HCT116 (cell line): ENCODE data around the gene PHF21A. TPM values are rescaled to one million over a fixed set of nuclear protein-coding genes. Genes with fewer than 3 reads are reported as not detected.

Source experiments
- ATAC-seq: fragments of 200-7000 bp; cut with Tn5 transposase; 2 replicates; pipeline ENCODE4 v1.9.1; 2020; ENCODE audit warnings: mild to moderate bottlenecking, moderate library complexity
- BruUV-seq: library from RNA; stranded (reverse); fragments of 400-500 nt; replicated peaks from 2 replicates; lab custom pipeline; 2021; lab: Mats Ljungman, UMichigan
- CTCF ChIA-PET: fragments of 300-600 bp; sonication (Branson Sonifier 250); formaldehyde crosslinking; loops from one replicate; lab custom pipeline; 2021; ENCODE audit warnings: antibody characterized with exemption; lab: Charles Lee
- POLR2A ChIA-PET: fragments of 300-600, 350-600 bp; sonication (Branson Sonifier 250); formaldehyde crosslinking; loops from one replicate; lab custom pipeline; 2021; ENCODE audit warnings: antibody characterized with exemption; lab: Charles Lee
- RAD21 ChIA-PET, 2 experiments: fragments of 300-600 bp; sonication (Branson Sonifier 250); formaldehyde crosslinking; loops; one replicate each; lab custom pipeline; 2023; ENCODE audit warnings: low total read pairs in 2 of 2; ENCODE audit not compliant: uncharacterized antibody in 2 of 2, unreplicated experiment in 2 of 2, low non-redundant PET in 1 of 2; lab: Charles Lee
- DNase-seq: peaks from one replicate; pipeline ENCODE4 v3.0.0-alpha.2; 2010; ENCODE audit warnings: low read depth, low spot score
- H2AFZ ChIP-seq: fragments of 200-600 bp; shearing (Covaris generic), sonication (generic); 2 replicates; pipeline ENCODE4 v1.6.1; 2017; ENCODE audit warnings: low read depth, mixed run types, mixed read lengths, antibody characterized with exemption, low read length; ENCODE audit not compliant: poor library complexity, severe bottlenecking
- H3K27ac ChIP-seq: 2 replicates; pipeline ENCODE4 v1.5.1; 2012; ENCODE audit warnings: low read depth, low read length
- H3K27me3 ChIP-seq: fragments of 200-600 bp; sonication (generic); 2 replicates; pipeline ENCODE4 v1.6.1; 2016; ENCODE audit warnings: mixed run types, low read length, mixed read lengths; ENCODE audit not compliant: insufficient read depth
- H3K36me3 ChIP-seq, 2 experiments: fragments of 200-500 bp in 1 of 2; fragments of 200-600 bp in 1 of 2; sonication (Bioruptor generic) in 1 of 2; sonication (generic) in 1 of 2; 2 replicates each; pipeline versions ENCODE4 v1.5.1 to v1.6.1; 2014 to 2016; ENCODE audit warnings: low read length in 2 of 2, inconsistent platforms in 1 of 2, mixed read lengths in 1 of 2, mixed run types in 1 of 2; ENCODE audit not compliant: insufficient read depth in 2 of 2, control insufficient read depth in 1 of 2
- H3K4me1 ChIP-seq, 2 experiments: fragments of 200-600 bp in 1 of 2; sonication (generic) in 1 of 2; 2 replicates each; pipeline versions ENCODE4 v1.5.1 to v1.6.1; 2012 to 2017; ENCODE audit warnings: low read length in 2 of 2, inconsistent platforms in 1 of 2, mild to moderate bottlenecking in 1 of 2, mixed read lengths in 1 of 2, mixed run types in 1 of 2, moderate library complexity in 1 of 2; ENCODE audit not compliant: insufficient read depth in 2 of 2, control insufficient read depth in 1 of 2
- H3K4me2 ChIP-seq: fragments of 200-600 bp; sonication (generic); 2 replicates; pipeline ENCODE4 v1.6.1; 2017; ENCODE audit warnings: mixed run types, low read length, mixed read lengths
- H3K4me3 ChIP-seq, 2 experiments: fragments of 200-600 bp in 1 of 2; sonication (generic) in 1 of 2; replicated peaks in 1 of 2; 2 replicates each; pipeline ENCODE4 v1.5.1; 2011 to 2016; ENCODE audit warnings: low read length in 2 of 2, control low read depth in 1 of 2, low read depth in 1 of 2, mild to moderate bottlenecking in 1 of 2, mixed read lengths in 1 of 2, mixed run types in 1 of 2
- H3K79me2 ChIP-seq: fragments of 200-600 bp; sonication (generic); 2 replicates; pipeline ENCODE4 v1.6.1; 2017; ENCODE audit warnings: mild to moderate bottlenecking, mixed run types, low read length, moderate library complexity, mixed read lengths; ENCODE audit not compliant: insufficient read depth
- H3K9ac ChIP-seq: fragments of 200-600 bp; sonication (generic); 2 replicates; pipeline ENCODE4 v1.6.1; 2016; ENCODE audit warnings: low read length, mixed read lengths
- H3K9me2 ChIP-seq: fragments of 200-600 bp; sonication (generic), shearing (Covaris generic); 2 replicates; pipeline ENCODE4 v1.6.1; 2017; ENCODE audit warnings: mixed run types, mild to moderate bottlenecking, moderate library complexity; ENCODE audit not compliant: insufficient read depth
- H3K9me3 ChIP-seq, 2 experiments: fragments of 200-500 bp in 1 of 2; fragments of 200-600 bp in 1 of 2; sonication (Bioruptor generic) in 1 of 2; sonication (generic) in 1 of 2; 2 replicates each; pipeline ENCODE4 v1.6.1; 2014 to 2017; ENCODE audit warnings: low read length in 2 of 2, mixed read lengths in 2 of 2, inconsistent platforms in 1 of 2, low read depth in 1 of 2, mild to moderate bottlenecking in 1 of 2, mixed run types in 1 of 2, moderate library complexity in 1 of 2; ENCODE audit not compliant: control insufficient read depth in 1 of 2, insufficient read depth in 1 of 2
- H4K20me1 ChIP-seq: fragments of 200-600 bp; sonication (generic), shearing (Covaris generic); 2 replicates; pipeline ENCODE4 v1.6.1; 2017; ENCODE audit warnings: mixed run types, mild to moderate bottlenecking, moderate library complexity; ENCODE audit not compliant: insufficient read depth
- ATF3 ChIP-seq: IDR thresholded peaks from 2 replicates; pipeline ENCODE4 v1.6.1; 2012
- CBX3 ChIP-seq: IDR thresholded peaks from 2 replicates; pipeline ENCODE4 v1.6.1; 2012; ENCODE audit warnings: low read depth
- CEBPB ChIP-seq: IDR thresholded peaks from 2 replicates; pipeline ENCODE4 v1.6.1; 2012; ENCODE audit warnings: low read depth
- EGR1 ChIP-seq: IDR thresholded peaks from 2 replicates; pipeline ENCODE4 v1.6.1; 2012; ENCODE audit warnings: low read depth
- ELF1 ChIP-seq: IDR thresholded peaks from 2 replicates; pipeline ENCODE4 v1.6.1; 2012; ENCODE audit warnings: low read depth, borderline replicate concordance
- EZH2 ChIP-seq: fragments of 200-600 bp; sonication (generic); IDR thresholded peaks from 2 replicates; pipeline ENCODE4 v1.6.1; 2017; ENCODE audit warnings: antibody characterized with exemption, mixed run types
- EZH2phosphoT487 ChIP-seq: fragments of 200-600 bp; IDR thresholded peaks from 2 replicates; pipeline ENCODE4 v1.6.1; 2018; ENCODE audit warnings: antibody characterized with exemption, borderline replicate concordance
- JUND ChIP-seq: IDR thresholded peaks from 2 replicates; pipeline ENCODE4 v1.6.1; 2012
- MAX ChIP-seq: IDR thresholded peaks from 2 replicates; pipeline ENCODE4 v1.6.1; 2012
- POLR2A ChIP-seq: IDR thresholded peaks from 2 replicates; pipeline ENCODE4 v1.7.0; 2011; ENCODE audit warnings: borderline replicate concordance; ENCODE audit not compliant: insufficient read depth, insufficient read length; ENCODE audit errors: extremely low read depth
- RAD21 ChIP-seq: IDR thresholded peaks from 2 replicates; pipeline ENCODE4 v1.6.1; 2012; ENCODE audit warnings: low read depth, mild to moderate bottlenecking
- REST ChIP-seq: IDR thresholded peaks from 2 replicates; pipeline ENCODE4 v1.6.1; 2012; ENCODE audit warnings: low read depth
- SIN3A ChIP-seq: IDR thresholded peaks from 2 replicates; pipeline ENCODE4 v1.6.1; 2012; ENCODE audit warnings: low read depth
- SRF ChIP-seq: IDR thresholded peaks from 2 replicates; pipeline ENCODE4 v1.6.1; 2012; ENCODE audit warnings: low read depth
- YY1 ChIP-seq: IDR thresholded peaks from 2 replicates; pipeline ENCODE4 v1.6.1; 2011; ENCODE audit warnings: low read length, low read depth, moderate library complexity, mild to moderate bottlenecking; ENCODE audit not compliant: insufficient replicate concordance; ENCODE audit errors: extremely low read depth
- ZFX ChIP-seq: fragments of 450-650 bp; IDR thresholded peaks from 2 replicates; pipeline ENCODE4 v1.6.1; 2017
- ZNF274 ChIP-seq: fragments of 200-500 bp; sonication (Bioruptor generic); IDR thresholded peaks from 2 replicates; pipeline ENCODE4 v1.6.1; 2014; ENCODE audit warnings: mild to moderate bottlenecking, low read depth, low read length, inconsistent platforms
- intact Hi-C: fragments of 100-400 bp; cut with micrococcal nuclease; formaldehyde crosslinking; loops from 2 replicates; pipeline ENCODE4 v1.10.0; 2022
- total RNA-seq: library from RNA; stranded (reverse); gene quantifications from one replicate; pipeline ENCODE4 v1.2.1, GENCODE V29; 2021; ENCODE audit not compliant: unreplicated experiment

PHF21A gene
- total RNA-seq, 1 experiment from 2014 or later, result 27.0 TPM

- Histone ChIP-seq H3K4me2 (peak overlapping the region; percentile 68), H3K9me2 (no peaks in the 10 kb centered on the region), H3K79me2 (no peaks in the 10 kb centered on the region), H3K4me1 (peaks cover 10 to 25% of the 10 kb centered on the region in 2 experiments; a peak in 3 of 4 replicates), H3K27me3 (no peaks in the 10 kb centered on the region), H2AFZ (no peak overlapping the region), H3K36me3 (no peaks in the 10 kb centered on the region), H3K27ac (no peak overlapping the region), H4K20me1 (no peaks in the 10 kb centered on the region), H3K9ac (no peak overlapping the region), H3K9me3 (no peaks in the 10 kb centered on the region), H3K4me3 (no peak overlapping the region)
- no peak for ATAC-seq
- TF ChIP-seq YY1, result no peak
- TF ChIP-seq ATF3, result no peak
- no peak for TF ChIP-seq SIN3A
- no peak for TF ChIP-seq ZNF274
- TF ChIP-seq RAD21, result no peak
- TF ChIP-seq EZH2phosphoT487, result no peak
- TF ChIP-seq ZFX, result no peak
- TF ChIP-seq MAX, result no peak
- no peak for TF ChIP-seq EZH2
- no peak for TF ChIP-seq SRF
- no peak for TF ChIP-seq POLR2A
- no peak for TF ChIP-seq ELF1
- no peak for TF ChIP-seq REST
- TF ChIP-seq JUND, result no peak
- no peak for TF ChIP-seq EGR1
- TF ChIP-seq CEBPB, result no peak
- TF ChIP-seq CBX3, result no peak
- CTCF ChIA-PET, result interaction anchor here (0.6 to 1.3 kb wide), 3 partner anchors 19 to 107 kb away, joined by 3 read pairs; partner anchors contain the start of gene PEX16
- intact Hi-C loops, result no loop called here
- POLR2A ChIA-PET, result no interaction called here
- no TSS peak for BruUV-seq
- RAD21 ChIA-PET, result no interaction called here
- DNase-seq, result no peak
Measured at GRCh38 chr11:45899086-45899447, 222.2 kb downstream of the PHF21A start.
